H9 (cell line): ENCODE measurements around the gene TMEM135. TPM values are rescaled to one million over a fixed set of nuclear protein-coding genes. Genes with fewer than 3 reads are reported as not detected.
A peak's percentile ranks its signal among the peaks of the same experiment; 100 is the strongest.

Source experiments
- DNase-seq: peaks from one replicate; pipeline ENCODE4 v3.0.0-alpha.2; 2017
- H2AFZ ChIP-seq: one replicate; pipeline ENCODE4 v1.6.1; 2013; ENCODE audit warnings: mild to moderate bottlenecking, low read length, control low read depth, moderate library complexity
- H2AK5ac ChIP-seq: 2 replicates; pipeline ENCODE4 v1.6.1; 2013; ENCODE audit warnings: low read length, control low read depth, mixed read lengths; ENCODE audit not compliant: insufficient read length
- H2BK120ac ChIP-seq: one replicate; pipeline ENCODE4 v1.6.1; 2013; ENCODE audit warnings: low read depth, mild to moderate bottlenecking, low read length, control low read depth, inconsistent platforms; ENCODE audit not compliant: poor library complexity, severe bottlenecking
- H2BK12ac ChIP-seq: 2 replicates; pipeline ENCODE4 v1.6.1; 2013; ENCODE audit warnings: low read length, control low read depth, mixed read lengths, low read depth; ENCODE audit not compliant: insufficient read length
- H2BK15ac ChIP-seq: 2 replicates; pipeline ENCODE4 v1.6.1; 2013; ENCODE audit warnings: low read depth, low read length, control low read depth
- H2BK20ac ChIP-seq: one replicate; pipeline ENCODE4 v1.6.1; 2013; ENCODE audit warnings: low read depth, mild to moderate bottlenecking, low read length, control low read depth, inconsistent platforms; ENCODE audit not compliant: poor library complexity, severe bottlenecking
- H2BK5ac ChIP-seq: 2 replicates; pipeline ENCODE4 v1.6.1; 2013; ENCODE audit warnings: low read length, control low read depth, mixed read lengths; ENCODE audit not compliant: insufficient read length
- H3K14ac ChIP-seq: 2 replicates; pipeline ENCODE4 v1.6.1; 2013; ENCODE audit warnings: low read length, control low read depth; ENCODE audit not compliant: insufficient read depth
- H3K18ac ChIP-seq: 2 replicates; pipeline ENCODE4 v1.6.1; 2013; ENCODE audit warnings: low read depth, mild to moderate bottlenecking, mixed read lengths, low read length, control low read depth; ENCODE audit not compliant: insufficient read length
- H3K23ac ChIP-seq: 2 replicates; pipeline ENCODE4 v1.6.1; 2013; ENCODE audit warnings: low read length, control low read depth, mixed read lengths, low read depth; ENCODE audit not compliant: insufficient read length
- H3K23me2 ChIP-seq: 2 replicates; pipeline ENCODE4 v1.6.1; 2013; ENCODE audit warnings: low read depth, mild to moderate bottlenecking, mixed read lengths, low read length, control low read depth; ENCODE audit not compliant: insufficient read length, poor library complexity, severe bottlenecking
- H3K27ac ChIP-seq: 2 replicates; pipeline ENCODE4 v1.5.1; 2013; ENCODE audit warnings: low read length, control low read depth, mixed read lengths, low read depth; ENCODE audit not compliant: insufficient read length
- H3K27me3 ChIP-seq: 2 replicates; pipeline ENCODE4 v1.6.1; 2013; ENCODE audit warnings: low read length, control low read depth, inconsistent platforms; ENCODE audit not compliant: insufficient read depth
- H3K4ac ChIP-seq: 2 replicates; pipeline ENCODE4 v1.6.1; 2013; ENCODE audit warnings: low read depth, mild to moderate bottlenecking, control low read depth, inconsistent platforms, low read length, moderate library complexity
- H3K4me1 ChIP-seq: 2 replicates; pipeline ENCODE4 v1.6.1; 2013; ENCODE audit warnings: low read length, control low read depth, inconsistent platforms; ENCODE audit not compliant: insufficient read depth
- H3K4me2 ChIP-seq: 2 replicates; pipeline ENCODE4 v1.6.1; 2013; ENCODE audit warnings: low read length, control low read depth, mixed read lengths; ENCODE audit not compliant: insufficient read length, insufficient read depth
- H3K56ac ChIP-seq: 2 replicates; pipeline ENCODE4 v1.6.1; 2013; ENCODE audit warnings: low read depth, mild to moderate bottlenecking, mixed read lengths, low read length, control low read depth; ENCODE audit not compliant: insufficient read length
- H3K79me1 ChIP-seq: 2 replicates; pipeline ENCODE4 v1.6.1; 2013; ENCODE audit warnings: low read depth, mild to moderate bottlenecking, moderate library complexity, low read length, control low read depth, inconsistent platforms; ENCODE audit not compliant: insufficient read depth, poor library complexity, severe bottlenecking
- H3K79me2 ChIP-seq: 2 replicates; pipeline ENCODE4 v1.6.1; 2013; ENCODE audit warnings: low read length, control low read depth, inconsistent platforms; ENCODE audit not compliant: insufficient read depth
- H3K9ac ChIP-seq: 2 replicates; pipeline ENCODE4 v1.6.1; 2013; ENCODE audit warnings: low read length, control low read depth, mixed read lengths; ENCODE audit not compliant: insufficient read length; ENCODE audit errors: extremely low read depth
- H3K9me3 ChIP-seq: one replicate; pipeline ENCODE4 v1.6.1; 2013; ENCODE audit warnings: low read depth, low read length, inconsistent platforms; ENCODE audit not compliant: control insufficient read depth
- H3T11ph ChIP-seq: one replicate; pipeline ENCODE4 v1.6.1; 2013; ENCODE audit warnings: mild to moderate bottlenecking, low read length, control low read depth, inconsistent platforms
- H4K20me1 ChIP-seq: one replicate; pipeline ENCODE4 v1.6.1; 2013; ENCODE audit not compliant: control insufficient read depth, insufficient read length, insufficient read depth
- H4K5ac ChIP-seq: 2 replicates; pipeline ENCODE4 v1.6.1; 2013; ENCODE audit warnings: low read depth, mild to moderate bottlenecking, mixed read lengths, low read length, control low read depth; ENCODE audit not compliant: insufficient read length
- H4K8ac ChIP-seq: replicated peaks from 2 replicates; pipeline ENCODE4 v1.6.1; 2013; ENCODE audit warnings: low read length, control low read depth, mixed read lengths, low read depth; ENCODE audit not compliant: insufficient read length
- H4K91ac ChIP-seq: 2 replicates; pipeline ENCODE4 v1.6.1; 2013; ENCODE audit warnings: low read depth, mild to moderate bottlenecking, moderate library complexity, mixed read lengths, low read length, control low read depth; ENCODE audit not compliant: insufficient read length
- H3K27ac Mint-ChIP-seq, 3 experiments: 2 replicates in 2 of 3; 3 replicates in 1 of 3; pipeline ENCODE4 v1.8.0; 2020 to 2021; ENCODE audit warnings: mixed read lengths in 3 of 3, mild to moderate bottlenecking in 1 of 3, moderate library complexity in 1 of 3
- H3K27me3 Mint-ChIP-seq: 2 replicates; pipeline ENCODE4 v1.8.0; 2021; ENCODE audit warnings: low read depth, mild to moderate bottlenecking, moderate library complexity, mixed read lengths
- H3K36me3 Mint-ChIP-seq, 3 experiments: 2 replicates in 2 of 3; 3 replicates in 1 of 3; pipeline ENCODE4 v1.8.0; 2020 to 2021; ENCODE audit warnings: low read depth in 3 of 3, mixed read lengths in 3 of 3; ENCODE audit not compliant: insufficient read depth in 1 of 3
- H3K4me1 Mint-ChIP-seq, 2 experiments: 2 replicates each; pipeline ENCODE4 v1.8.0; 2020; ENCODE audit warnings: mixed read lengths in 2 of 2
- H3K4me3 Mint-ChIP-seq, 2 experiments: 2 replicates in 1 of 2; 3 replicates in 1 of 2; pipeline ENCODE4 v1.8.0; 2020 to 2021; ENCODE audit warnings: mild to moderate bottlenecking in 2 of 2, mixed read lengths in 2 of 2, moderate library complexity in 1 of 2
- H3K9me3 Mint-ChIP-seq, 2 experiments: 2 replicates in 1 of 2; 3 replicates in 1 of 2; pipeline ENCODE4 v1.8.0; 2020; ENCODE audit warnings: mild to moderate bottlenecking in 2 of 2, mixed read lengths in 2 of 2, moderate library complexity in 1 of 2
- CTCF ChIP-seq: fragments of 200-600 bp; sonication (generic); conservative IDR thresholded peaks from 3 replicates; pipeline ENCODE4 v1.8.0; 2021; ENCODE audit warnings: antibody characterized with exemption, mild to moderate bottlenecking
- WGBS: extraction: QIAGEN DNeasy Blood & Tissue Kit; methylation state at CpG from one replicate; pipeline ENCODE4 v1.1.7; 2013; ENCODE audit warnings: missing lambda C conversion rate, low lambda C conversion rate, mixed read lengths; ENCODE audit not compliant: insufficient read length; ENCODE audit errors: extremely low coverage; 5-methylcytosine and 5-hydroxymethylcytosine counted together
- total RNA-seq: library from RNA; stranded (reverse); gene quantifications from 2 replicates; pipeline ENCODE4 v1.2.1, GENCODE V29; 2021

TMEM135 gene
- total RNA-seq, 1 experiment from 2014 or later = 25.2 TPM

- H3K27me3 Mint-ChIP-seq = no peaks in the 10 kb centered on the region
- H3K27me3 ChIP-seq = no peaks in the 10 kb centered on the region
- H3K9me3 Mint-ChIP-seq = peaks cover 10 to 12% of the 10 kb centered on the region in 2 experiments; a peak in 4 of 5 replicates
- H3K4me2 ChIP-seq = no peak overlapping the region
- no peak overlapping the region for H4K8ac ChIP-seq
- no CpG with 5 or more reads among the region's 1 CpG for WGBS
- no peaks in the 10 kb centered on the region for H3K79me2 ChIP-seq
- TF ChIP-seq CTCF = no peak
- no peak overlapping the region for H2AFZ ChIP-seq
- H2BK15ac ChIP-seq = no peak overlapping the region
- no peaks in the 10 kb centered on the region for H4K20me1 ChIP-seq
- no peak overlapping the region for H3T11ph ChIP-seq
- no peak overlapping the region for H2BK120ac ChIP-seq
- no peak overlapping the region for H2AK5ac ChIP-seq
- no peak overlapping the region for H2BK5ac ChIP-seq
- no peak overlapping the region for H3K56ac ChIP-seq
- DNase-seq = no peak
- no peak overlapping the region for H3K14ac ChIP-seq
- H3K4me1 ChIP-seq = no peaks in the 10 kb centered on the region
- H2BK20ac ChIP-seq = no peak overlapping the region
- peaks cover 6 to 16% (median 10%) of the 10 kb centered on the region in 3 experiments; a peak in 6 of 7 replicates for H3K36me3 Mint-ChIP-seq
- H3K79me1 ChIP-seq = no peaks in the 10 kb centered on the region
- H3K9me3 ChIP-seq = peaks cover 7% of the 10 kb centered on the region
- no peak overlapping the region for H3K23ac ChIP-seq
- H3K18ac ChIP-seq = no peak overlapping the region
- no peak overlapping the region for H4K5ac ChIP-seq
- H3K27ac ChIP-seq = no peak overlapping the region
- peaks cover 0 to 4% of the 10 kb centered on the region in 2 experiments for H3K4me1 Mint-ChIP-seq
- peak overlapping the region in 1 of 3 experiments; percentile 24; a peak in 2 of 7 replicates for H3K27ac Mint-ChIP-seq
- no peak overlapping the region for H3K4ac ChIP-seq
- H4K91ac ChIP-seq = no peak overlapping the region
- H3K9ac ChIP-seq = no peak overlapping the region
- H3K23me2 ChIP-seq = no peaks in the 10 kb centered on the region
- H2BK12ac ChIP-seq = no peak overlapping the region
- no peak overlapping the region for H3K4me3 Mint-ChIP-seq
Measured at GRCh38 chr11:87179621-87180020, 141.9 kb downstream of the TMEM135 start.
